Naive thymus-derived CD4-positive, alpha-beta T cell (primary cell): ENCODE measurements around the gene DVL1. TPM values are rescaled to one million over a fixed set of nuclear protein-coding genes. Genes with fewer than 3 reads are reported as not detected.
A peak's percentile ranks its signal among the peaks of the same experiment; 100 is the strongest.

Experiments used
- ATAC-seq: fragments of 150-1000 bp; cut with Tn5 transposase; 2 replicates; pipeline ENCODE4 v1.10.0; 2021; ENCODE audit warnings: mild to moderate bottlenecking, moderate library complexity
- CTCF ChIA-PET: fragments of 350-600 bp; sonication (Branson Sonifier 250); formaldehyde crosslinking; loops from one replicate; lab custom pipeline; 2021; ENCODE audit warnings: antibody characterized with exemption; lab: Charles Lee
- POLR2A ChIA-PET: fragments of 350-600 bp; sonication (Branson Sonifier 250); formaldehyde crosslinking; loops from one replicate; lab custom pipeline; 2021; ENCODE audit warnings: antibody characterized with exemption, inconsistent platforms; lab: Charles Lee
- DNase-seq, 9 donors: peaks; one replicate each; pipeline versions ENCODE4 v3.0.0 to v3.0.0-alpha.2; 2020 to 2022; ENCODE audit warnings: mixed read lengths in 1 of 9
- H3K27ac ChIP-seq: one replicate; pipeline ENCODE4 v1.7.0; 2013; ENCODE audit warnings: mild to moderate bottlenecking, low read depth, low read length, moderate library complexity
- H3K27me3 ChIP-seq, 2 donors: one replicate each; pipeline ENCODE4 v1.7.0; 2013; ENCODE audit warnings: low read length in 2 of 2, mild to moderate bottlenecking in 2 of 2, moderate library complexity in 2 of 2; ENCODE audit not compliant: control insufficient read depth in 2 of 2, insufficient read depth in 2 of 2
- H3K36me3 ChIP-seq, 3 experiments: 1 replicate in 2 of 3; 2 replicates in 1 of 3; pipeline ENCODE4 v1.7.0; 2013; ENCODE audit warnings: low read length in 3 of 3, mild to moderate bottlenecking in 3 of 3, moderate library complexity in 1 of 3; ENCODE audit not compliant: insufficient read depth in 3 of 3, control insufficient read depth in 2 of 3
- H3K4me1 ChIP-seq, 2 donors: one replicate each; pipeline ENCODE4 v1.7.0; 2013; ENCODE audit warnings: low read length in 2 of 2, mild to moderate bottlenecking in 2 of 2, moderate library complexity in 1 of 2; ENCODE audit not compliant: control insufficient read depth in 2 of 2, insufficient read depth in 2 of 2
- H3K4me3 ChIP-seq: 2 replicates; pipeline ENCODE4 v1.7.0; 2013; ENCODE audit warnings: mild to moderate bottlenecking, low read length
- H3K9me3 ChIP-seq, 3 experiments: 1 replicate in 2 of 3; 2 replicates in 1 of 3; pipeline ENCODE4 v1.7.0; 2013; ENCODE audit warnings: low read length in 3 of 3; ENCODE audit not compliant: control insufficient read depth in 2 of 3
- H3K27ac Mint-ChIP-seq, 9 donors: one replicate each; pipeline ENCODE4 v1.8.0; 2020 to 2022; ENCODE audit warnings: mixed read lengths in 9 of 9, mild to moderate bottlenecking in 8 of 9, moderate library complexity in 5 of 9, inconsistent platforms in 2 of 9
- H3K27me3 Mint-ChIP-seq, 5 donors: one replicate each; pipeline ENCODE4 v1.8.0; 2021 to 2022; ENCODE audit warnings: mixed read lengths in 5 of 5, mild to moderate bottlenecking in 1 of 5
- H3K36me3 Mint-ChIP-seq, 5 donors: one replicate each; pipeline ENCODE4 v1.8.0; 2020 to 2022; ENCODE audit warnings: mixed read lengths in 5 of 5, mild to moderate bottlenecking in 3 of 5, inconsistent platforms in 1 of 5
- H3K4me1 Mint-ChIP-seq, 7 donors: one replicate each; pipeline ENCODE4 v1.8.0; 2020 to 2022; ENCODE audit warnings: mixed read lengths in 7 of 7, mild to moderate bottlenecking in 3 of 7, inconsistent platforms in 1 of 7
- H3K4me3 Mint-ChIP-seq, 10 donors: one replicate each; pipeline ENCODE4 v1.8.0; 2020 to 2022; ENCODE audit warnings: mild to moderate bottlenecking in 10 of 10, mixed read lengths in 10 of 10, moderate library complexity in 6 of 10, inconsistent platforms in 2 of 10
- H3K9me3 Mint-ChIP-seq, 11 donors: one replicate each; pipeline ENCODE4 v1.8.0; 2020 to 2022; ENCODE audit warnings: mixed read lengths in 11 of 11, mild to moderate bottlenecking in 4 of 11, inconsistent platforms in 1 of 11, moderate library complexity in 1 of 11
- intact Hi-C, 2 donors: fragments of 100-400 bp; cut with micrococcal nuclease; formaldehyde crosslinking; loops; one replicate each; pipeline ENCODE4 v1.15.1; 2023
- polyA plus RNA-seq, 2 donors: library from polyadenylated mRNA; unstranded; fragments of 300-500 nt; fragmentation: Illumina TruSeq; gene quantifications; one replicate each; pipeline ENCODE4 v1.2.3, GENCODE V29; 2021
- total RNA-seq, 6 experiments: library from RNA in 5 of 6; stranded (reverse) in 5 of 6; gene quantifications; 1 replicate in 5 of 6; 2 replicates in 1 of 6; pipeline ENCODE4 v1.2.3 and lab custom pipeline; 2021 to 2026

Gene DVL1
- total and polyA plus RNA-seq, 7 experiments from 2014 or later = 0.78 to 54.9 (median 44.8) TPM

- ATAC-seq = no peak
- Mint-ChIP-seq H3K4me1 (peaks cover 11 to 31% (median 19%) of the 10 kb centered on the region in 7 donors), H3K36me3 (peaks cover 0 to 2% (median 0%) of the 10 kb centered on the region in 5 donors), H3K27ac (no peak overlapping the region), H3K9me3 (peaks cover 0 to 5% (median 0%) of the 10 kb centered on the region in 11 donors), H3K27me3 (peaks cover 0 to 39% (median 16%) of the 10 kb centered on the region in 5 donors), H3K4me3 (no peak overlapping the region)
- DNase-seq = no peak
- no peak overlapping the region for H3K27ac ChIP-seq
- H3K9me3 ChIP-seq = no peaks in the 10 kb centered on the region
- POLR2A ChIA-PET = no interaction called here
- H3K36me3 ChIP-seq = no peaks in the 10 kb centered on the region
- intact Hi-C loops = no loop called here
- CTCF ChIA-PET = no interaction called here
- H3K4me3 ChIP-seq = no peak overlapping the region
- H3K27me3 ChIP-seq = peaks cover 0 to 9% of the 10 kb centered on the region in 2 donors
- peaks cover 0 to 18% of the 10 kb centered on the region in 2 donors for H3K4me1 ChIP-seq
These were observed 7.1 kb upstream of the DVL1 start for GRCh38 chr1:1356166-1356795.

- H3K36me3 ChIP-seq = no peaks in the 10 kb centered on the region
- H3K4me3 Mint-ChIP-seq = peak overlapping the region in 1 of 10 donors; percentile 84
- peaks cover 0 to 2% (median 0%) of the 10 kb centered on the region in 5 donors for H3K36me3 Mint-ChIP-seq
- ATAC-seq = peak; percentile 36
- no peak overlapping the region for H3K4me3 ChIP-seq
- DNase-seq = no peak
- H3K27ac Mint-ChIP-seq = no peak overlapping the region
- peaks cover 0 to 34% (median 11%) of the 10 kb centered on the region in 5 donors for H3K27me3 Mint-ChIP-seq
- H3K4me1 ChIP-seq = peaks cover 0 to 18% of the 10 kb centered on the region in 2 donors
- ChIA-PET CTCF (no interaction called here), POLR2A (no interaction called here)
- peaks cover 0 to 3% (median 0%) of the 10 kb centered on the region in 11 donors for H3K9me3 Mint-ChIP-seq
- intact Hi-C loops = no loop called here
- H3K27me3 ChIP-seq = peaks cover 0 to 9% of the 10 kb centered on the region in 2 donors
- no peaks in the 10 kb centered on the region for H3K9me3 ChIP-seq
- H3K4me1 Mint-ChIP-seq = peaks cover 5 to 28% (median 19%) of the 10 kb centered on the region in 7 donors
- H3K27ac ChIP-seq = no peak overlapping the region
These were observed 6.2 kb upstream of the DVL1 start for GRCh38 chr1:1355416-1355815.

GRCh38 chr1:1354271-1355247, 5.3 kb upstream of the DVL1 start:
- POLR2A ChIA-PET = interaction anchor here (0.6 to 1.2 kb wide), 7 partner anchors 16 to 252 kb away, joined by 3 to 5 read pairs (median 3); no protein-coding TSS in a partner anchor
- Mint-ChIP-seq H3K27me3 (peaks cover 0 to 34% (median 11%) of the 10 kb centered on the region in 5 donors), H3K9me3 (peaks cover 0 to 3% (median 0%) of the 10 kb centered on the region in 11 donors), H3K36me3 (peaks cover 0 to 2% (median 0%) of the 10 kb centered on the region in 5 donors), H3K4me1 (peaks cover 5 to 28% (median 19%) of the 10 kb centered on the region in 7 donors), H3K27ac (peak overlapping the region in 1 of 9 donors; percentile 30), H3K4me3 (peak overlapping the region in 7 of 10 donors; percentile 32 to 84 (median 56))
- no peak for ATAC-seq
- Histone ChIP-seq H3K4me3 (no peak overlapping the region), H3K36me3 (no peaks in the 10 kb centered on the region), H3K4me1 (peaks cover 0 to 18% of the 10 kb centered on the region in 2 donors), H3K27ac (no peak overlapping the region), H3K27me3 (peaks cover 0 to 9% of the 10 kb centered on the region in 2 donors), H3K9me3 (no peaks in the 10 kb centered on the region)
- CTCF ChIA-PET = no interaction called here
- peak in 1 of 9 donors; percentile 32 for DNase-seq
- intact Hi-C loops = no loop called here

- Histone ChIP-seq H3K27me3 (peaks cover 0 to 9% of the 10 kb centered on the region in 2 donors), H3K4me3 (no peak overlapping the region), H3K4me1 (peaks cover 0 to 12% of the 10 kb centered on the region in 2 donors), H3K36me3 (no peaks in the 10 kb centered on the region), H3K9me3 (no peaks in the 10 kb centered on the region), H3K27ac (no peak overlapping the region)
- Mint-ChIP-seq H3K27ac (peak overlapping the region in 1 of 9 donors; percentile 25), H3K4me1 (peaks cover 0 to 20% (median 11%) of the 10 kb centered on the region in 7 donors), H3K4me3 (peak overlapping the region in 7 of 10 donors; percentile 6 to 84 (median 41)), H3K9me3 (peaks cover 0 to 3% (median 0%) of the 10 kb centered on the region in 11 donors), H3K27me3 (peaks cover 0 to 31% (median 9%) of the 10 kb centered on the region in 5 donors), H3K36me3 (peaks cover 0 to 2% (median 0%) of the 10 kb centered on the region in 5 donors)
- DNase-seq (no peak), ATAC-seq (no peak)
- POLR2A ChIA-PET = interaction anchor here (0.7 to 2.8 kb wide), 7 partner anchors 16 to 251 kb away, joined by 3 to 9 read pairs (median 3); partner anchors contain the start of gene AURKAIP1
- intact Hi-C loops = no loop called here
- CTCF ChIA-PET = no interaction called here
These were observed 4.4 kb upstream of the DVL1 start for GRCh38 chr1:1353389-1354151.

- H3K27ac Mint-ChIP-seq = peak overlapping the region in 5 of 9 donors; percentile 8 to 86 (median 51)
- POLR2A ChIA-PET = interaction anchor here (0.8 to 2.8 kb wide), 4 partner anchors 12 to 21 kb away, joined by 3 to 13 read pairs (median 6); partner anchors contain the start of gene AURKAIP1
These were observed 3.7 kb upstream of the DVL1 start for GRCh38 chr1:1352786-1353388.

More at GRCh38 chr1:1352786-1353388, 3.7 kb upstream of the DVL1 start:
- CTCF ChIA-PET = no interaction called here
- ATAC-seq (no peak), DNase-seq (no peak)
- Histone ChIP-seq H3K4me3 (no peak overlapping the region), H3K4me1 (peaks cover 0 to 16% of the 10 kb centered on the region in 2 donors), H3K36me3 (no peaks in the 10 kb centered on the region), H3K27me3 (peaks cover 0 to 8% of the 10 kb centered on the region in 2 donors), H3K9me3 (no peaks in the 10 kb centered on the region), H3K27ac (no peak overlapping the region)
- peaks cover 0 to 3% (median 0%) of the 10 kb centered on the region in 11 donors for H3K9me3 Mint-ChIP-seq
- peaks cover 0 to 20% (median 15%) of the 10 kb centered on the region in 7 donors for H3K4me1 Mint-ChIP-seq
- H3K4me3 Mint-ChIP-seq = peak overlapping the region; percentile 25 to 85 (median 58)
- intact Hi-C loops = no loop called here
- H3K27me3 Mint-ChIP-seq = peaks cover 0 to 31% (median 9%) of the 10 kb centered on the region in 5 donors
- H3K36me3 Mint-ChIP-seq = peaks cover 0 to 2% (median 0%) of the 10 kb centered on the region in 5 donors
